Brain pericyte (primary cell): ENCODE measurements around the gene CC2D2B.
"Not testable (repeated sequence)": the region's sequence is repeated elsewhere in the genome, so short reads cannot be mapped to it uniquely, and the experiment has no call there.

ENCODE experiments used
- DNase-seq: peaks from one replicate; pipeline ENCODE4 v3.0.0-alpha.2; 2012; ENCODE audit warnings: low read depth, low spot score

The CC2D2B gene

GRCh38 chr10:95905897-95906580, 1.7 kb upstream of the CC2D2B start:
- not testable (repeated sequence) for DNase-seq

- DNase-seq: no peak
Measured at GRCh38 chr10:95906677-95907455, 909 bp upstream of the CC2D2B start.

DNA sequence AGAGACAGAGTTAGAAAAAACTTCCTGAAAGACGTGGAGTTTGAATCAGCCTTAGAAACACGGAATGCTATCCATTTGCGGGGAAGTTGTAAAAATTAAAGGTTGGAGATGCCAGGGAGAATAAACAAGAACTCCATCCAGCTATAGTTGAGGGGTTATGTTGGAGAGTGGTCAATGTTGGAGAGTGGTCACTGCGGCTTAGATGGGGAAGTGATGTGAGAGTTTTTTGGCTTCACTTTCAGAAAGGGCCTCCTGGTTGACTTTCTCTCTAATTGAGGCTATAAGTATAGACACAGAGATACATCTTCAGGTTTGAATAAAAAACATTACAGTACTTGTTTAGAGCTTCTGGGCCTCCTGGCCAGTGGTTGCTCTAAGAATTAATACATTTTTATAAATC, 675 bp downstream of the CC2D2B start:
- DNase-seq: no peak

- no peak for DNase-seq
Measured at GRCh38 chr10:95909561-95909960, 1.8 kb downstream of the CC2D2B start.

DNA sequence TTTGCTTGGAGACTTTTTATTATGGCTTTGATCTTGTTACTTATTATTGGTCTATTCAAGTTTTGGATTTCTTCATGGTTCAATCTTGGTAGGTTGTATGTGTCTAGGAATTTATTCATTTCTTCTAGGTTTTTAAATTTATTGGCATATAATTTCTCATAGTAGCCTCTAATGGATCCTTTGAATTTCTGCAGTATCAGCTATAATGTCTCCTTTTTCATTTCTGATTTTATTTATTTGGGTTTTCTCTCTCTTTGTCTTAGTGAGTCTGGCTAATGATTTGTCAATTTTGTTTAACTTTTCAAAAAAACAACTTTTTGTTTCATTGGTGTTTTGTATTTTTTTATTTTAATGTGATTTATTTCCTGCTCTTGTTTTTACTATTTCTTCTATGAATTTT, 8.3 kb downstream of the CC2D2B start:
- not testable (repeated sequence) for DNase-seq

DNA sequence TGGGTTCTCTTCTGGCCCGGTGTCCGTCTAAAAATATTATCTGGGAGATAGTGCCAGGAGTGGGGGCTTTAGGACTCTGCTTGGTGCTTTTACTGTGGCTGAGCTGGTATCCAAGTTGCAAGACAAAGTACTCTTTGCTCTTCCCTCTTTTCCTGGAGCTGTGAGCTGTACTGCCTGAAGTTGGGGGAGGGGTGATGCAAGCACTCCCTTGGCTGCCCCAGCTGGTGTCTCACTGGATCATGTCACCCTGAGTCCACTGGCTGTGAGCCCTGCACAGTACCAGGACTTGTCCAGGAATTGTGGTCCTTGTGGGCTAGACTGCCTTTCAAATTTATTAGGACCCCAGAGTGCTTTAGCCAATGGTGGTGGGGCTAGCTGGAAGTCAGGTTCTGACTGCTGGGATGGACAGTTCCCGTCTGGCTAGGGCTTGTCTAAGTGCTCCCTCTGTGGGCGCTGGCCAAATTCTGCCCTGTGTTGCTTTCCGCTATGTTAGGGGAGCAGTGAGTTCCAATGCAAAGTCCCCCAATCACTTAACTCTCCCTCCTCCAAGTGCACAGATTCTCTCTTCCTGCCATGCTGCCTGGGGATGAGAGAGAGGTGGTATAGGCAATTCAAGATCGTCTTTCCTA, 13.1 kb downstream of the CC2D2B start:
- no peak for DNase-seq

- DNase-seq: no peak
Measured at GRCh38 chr10:95925033-95925432, 17.3 kb downstream of the CC2D2B start.

GRCh38 chr10:95935429-95935828, 27.7 kb downstream of the CC2D2B start:
- DNase-seq: no peak

DNA sequence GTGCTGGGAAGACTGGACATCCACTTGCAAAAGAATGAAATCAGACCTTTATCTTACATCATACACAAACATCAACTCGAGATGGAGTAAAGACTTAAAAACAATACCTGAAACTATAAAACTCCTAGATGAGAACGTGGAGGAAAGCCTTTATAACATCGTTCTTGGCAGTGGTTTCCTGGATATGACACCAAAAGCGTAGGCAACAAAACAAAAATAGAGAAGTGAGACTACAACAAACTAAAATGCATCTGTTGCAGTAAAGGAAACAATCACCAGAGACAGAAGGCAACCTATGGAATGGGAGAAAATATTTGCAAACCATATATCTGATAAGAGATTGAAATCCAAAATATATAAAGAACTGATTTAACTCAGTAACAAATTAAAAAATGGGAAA, 33.3 kb downstream of the CC2D2B start:
- DNase-seq: no peak

DNA sequence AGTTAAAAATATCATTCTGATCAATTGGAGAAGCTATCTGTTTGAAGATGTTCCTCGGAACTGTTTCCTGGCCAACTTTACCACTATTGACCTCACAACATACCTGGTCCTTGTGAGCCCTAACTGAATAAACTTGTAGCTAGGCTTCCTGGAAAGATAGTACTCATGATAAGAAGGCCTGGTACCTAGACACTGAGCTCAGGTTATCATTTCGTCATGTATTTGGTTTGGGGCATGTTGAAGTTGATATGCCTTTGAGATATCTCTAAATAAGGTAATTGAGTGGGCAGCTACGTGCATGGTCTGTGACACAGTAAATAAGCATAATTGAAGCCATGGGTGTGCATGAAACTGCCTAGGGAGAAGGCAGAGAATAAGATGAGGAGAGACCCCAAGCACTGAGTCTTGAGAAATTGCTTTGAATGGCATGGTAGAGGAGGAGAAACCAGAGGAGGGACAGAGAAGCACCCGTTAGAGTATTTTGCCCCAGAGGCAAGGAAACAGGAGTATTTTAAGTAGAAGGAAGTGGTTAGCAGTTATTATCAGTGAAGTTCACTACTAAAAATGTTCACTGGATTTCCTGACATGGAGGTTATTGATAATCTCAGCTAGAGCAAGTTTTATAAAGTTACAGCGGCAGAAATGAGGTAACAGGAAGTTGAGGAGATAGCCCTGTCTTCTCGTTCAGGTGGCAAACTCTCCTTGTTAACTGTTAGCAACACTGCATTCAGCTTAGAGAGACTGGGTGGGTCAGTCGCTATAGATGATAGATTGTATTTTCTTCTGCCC, 55.6 kb downstream of the CC2D2B start:
- no peak for DNase-seq

GRCh38 chr10:95963991-95964389, 56.2 kb downstream of the CC2D2B start:
- no peak for DNase-seq

DNA sequence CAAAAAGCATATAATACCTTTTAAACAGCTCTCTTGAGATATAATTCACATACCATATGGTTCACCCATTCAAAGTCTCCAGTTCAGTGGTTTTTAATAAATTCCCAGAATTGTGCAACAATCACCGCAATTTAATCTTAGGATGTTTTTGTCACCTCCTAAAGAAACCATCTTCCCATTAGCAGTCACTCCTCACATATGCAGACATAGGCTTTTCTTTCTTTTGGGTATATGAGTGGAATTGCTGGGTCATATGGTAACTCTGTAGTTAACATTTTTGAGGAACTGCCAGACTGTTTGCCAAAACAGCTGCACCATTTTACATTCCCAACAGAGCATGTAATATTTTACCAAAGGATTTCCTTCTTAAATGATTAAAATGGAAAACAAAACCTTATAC, 57.0 kb downstream of the CC2D2B start:
- DNase-seq: no peak

DNA sequence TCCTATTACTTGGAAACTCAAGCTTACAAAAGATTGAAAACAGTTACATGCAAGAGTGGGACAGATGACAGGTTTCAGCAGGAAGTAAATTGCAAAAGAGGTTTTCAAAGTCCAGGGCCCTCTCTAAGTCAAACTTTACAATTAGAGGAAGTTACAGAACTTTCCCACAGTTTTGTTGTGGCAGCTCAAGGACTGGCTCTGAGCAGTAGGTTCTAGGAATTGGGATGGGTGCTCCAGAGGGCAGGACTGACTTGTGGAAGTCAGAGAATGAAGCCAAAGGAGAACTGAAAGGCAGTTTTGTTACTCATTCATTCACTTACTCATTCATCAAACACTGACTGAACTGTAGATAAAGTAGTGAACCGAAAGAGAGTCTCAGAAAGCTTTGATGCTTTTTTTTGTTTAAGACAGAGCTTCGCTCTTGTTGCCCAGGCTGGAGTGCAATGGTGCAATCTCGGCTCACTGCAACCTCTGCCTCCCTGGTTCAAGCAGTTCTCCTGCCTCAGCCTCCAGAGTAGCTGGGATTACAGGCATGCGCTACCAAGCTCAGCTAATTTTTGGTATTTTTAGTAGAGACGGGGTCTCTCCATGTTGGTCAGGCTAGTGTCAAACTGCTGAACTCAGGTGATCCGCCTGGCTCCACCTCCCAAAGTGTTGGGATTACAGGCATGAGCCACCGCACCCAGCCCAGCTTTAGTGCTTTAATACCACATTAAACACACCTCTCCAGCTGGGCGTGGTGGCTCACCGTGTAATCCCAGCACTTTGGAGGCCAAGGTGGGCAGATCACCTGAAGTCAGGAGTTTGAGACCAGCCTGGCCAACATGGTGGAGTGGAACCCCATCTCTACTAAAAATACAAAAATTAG, 68.8 kb downstream of the CC2D2B start:
- no peak for DNase-seq

- DNase-seq: no peak
Measured at GRCh38 chr10:95982200-95982599, 74.4 kb downstream of the CC2D2B start.

- no peak for DNase-seq
Measured at GRCh38 chr10:95987685-95988426, 80.1 kb downstream of the CC2D2B start.

- DNase-seq: no peak
Measured at GRCh38 chr10:95988702-95989101, 80.9 kb downstream of the CC2D2B start.

GRCh38 chr10:95994376-95994775, 86.6 kb downstream of the CC2D2B start:
- not testable (repeated sequence) for DNase-seq

- no peak for DNase-seq
Measured at GRCh38 chr10:95998255-95998784, 90.5 kb downstream of the CC2D2B start.

DNA sequence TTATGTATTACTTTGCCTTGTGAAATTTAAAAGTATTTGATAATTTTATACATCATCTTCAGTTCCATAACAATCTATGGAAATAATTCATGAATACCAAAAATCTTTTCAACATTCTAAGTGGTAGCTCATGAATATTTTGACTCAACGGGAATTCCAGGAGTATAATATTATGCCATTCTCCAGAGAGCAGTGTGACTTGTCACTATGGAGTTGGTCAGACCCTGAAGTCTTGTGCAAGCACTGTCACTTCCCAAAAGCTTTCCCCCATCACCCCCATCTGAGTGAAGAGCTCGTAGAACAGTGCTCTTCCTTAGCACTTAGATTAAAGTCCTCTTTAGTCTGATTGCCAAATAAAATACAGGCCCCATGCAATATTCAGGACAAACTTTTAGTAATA, 106.2 kb downstream of the CC2D2B start:
- DNase-seq: no peak

DNA sequence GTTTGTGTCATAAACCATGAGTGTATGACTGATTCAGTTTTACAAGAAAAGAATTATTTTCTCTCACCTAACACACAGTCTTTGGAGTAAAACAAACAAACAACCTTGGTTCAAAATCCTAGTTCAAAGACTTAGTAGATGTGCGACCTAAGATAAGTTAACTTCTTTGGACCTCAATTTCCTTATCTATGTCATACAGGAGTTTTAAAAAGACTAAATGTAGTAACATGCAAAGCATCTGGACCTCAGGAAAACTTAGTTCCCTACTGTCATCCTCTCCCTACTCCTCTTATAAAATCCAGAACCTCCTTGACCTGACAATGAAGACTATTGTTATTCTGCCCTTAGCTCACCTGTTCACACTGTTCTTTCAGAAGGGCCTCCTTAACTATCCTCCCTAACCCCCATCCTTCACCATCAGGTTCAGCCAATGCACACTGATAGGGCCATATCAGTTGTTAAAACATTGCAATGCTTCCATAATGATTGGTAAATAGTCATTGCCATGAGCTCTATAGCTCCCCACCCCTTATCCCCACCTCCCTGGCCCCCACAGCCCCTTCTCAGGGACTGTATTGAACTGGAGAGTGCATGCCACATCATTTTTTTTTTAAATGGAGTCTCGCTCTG, 106.8 kb downstream of the CC2D2B start:
- DNase-seq: no peak
